KMS-11 (cell line): ENCODE results near the gene SPRY4.

ENCODE experiments used
- H2AFZ ChIP-seq: fragments of 200-600 bp; sonication (generic); 2 replicates; pipeline ENCODE4 v1.6.1; 2016; ENCODE audit warnings: antibody characterized with exemption, mixed run types, low read depth
- H3K27ac ChIP-seq: fragments of 200-600 bp; sonication (generic); 2 replicates; pipeline ENCODE4 v1.6.1; 2016; ENCODE audit warnings: mild to moderate bottlenecking, mixed run types
- H3K27me3 ChIP-seq: fragments of 200-600 bp; sonication (generic); 2 replicates; pipeline ENCODE4 v1.6.1; 2017; ENCODE audit warnings: mild to moderate bottlenecking, low read depth, mixed run types, moderate library complexity; ENCODE audit not compliant: insufficient read depth
- H3K36me3 ChIP-seq: fragments of 200-600 bp; sonication (generic); 2 replicates; pipeline ENCODE4 v1.6.1; 2017; ENCODE audit warnings: mild to moderate bottlenecking, mixed run types; ENCODE audit not compliant: insufficient read depth
- H3K4me1 ChIP-seq: fragments of 200-600 bp; sonication (generic); 2 replicates; pipeline ENCODE4 v1.6.1; 2016; ENCODE audit warnings: mild to moderate bottlenecking, low read depth, mixed run types; ENCODE audit not compliant: poor library complexity, severe bottlenecking
- H3K4me2 ChIP-seq: fragments of 200-600 bp; sonication (generic); 2 replicates; pipeline ENCODE4 v1.7.0; 2016; ENCODE audit warnings: mild to moderate bottlenecking, mixed run types
- H3K4me3 ChIP-seq: fragments of 200-600 bp; sonication (generic); IDR thresholded peaks from 2 replicates; pipeline ENCODE4 v1.6.1; 2017; ENCODE audit warnings: low read depth, low read length, mixed read lengths; ENCODE audit not compliant: insufficient read depth
- H3K79me2 ChIP-seq: fragments of 200-600 bp; sonication (generic); 2 replicates; pipeline ENCODE4 v1.6.1; 2016; ENCODE audit warnings: low read depth, mixed run types; ENCODE audit not compliant: insufficient read depth
- H3K9ac ChIP-seq: fragments of 200-600 bp; sonication (generic); 2 replicates; pipeline ENCODE4 v1.6.1; 2016; ENCODE audit warnings: mild to moderate bottlenecking, mixed run types
- H4K20me1 ChIP-seq: fragments of 200-600 bp; sonication (generic); 2 replicates; pipeline ENCODE4 v1.6.1; 2016; ENCODE audit warnings: mild to moderate bottlenecking, mixed run types; ENCODE audit not compliant: insufficient read depth
- CTCF ChIP-seq: fragments of 200-600 bp; sonication (generic); conservative IDR thresholded peaks from 2 replicates; pipeline ENCODE4 v1.6.1; 2017; ENCODE audit warnings: low read depth, mild to moderate bottlenecking, antibody characterized with exemption, low read length, moderate library complexity, mixed read lengths

The SPRY4 gene

GRCh38 chr5:142358121-142358520 is 33.3 kb upstream of the SPRY4 start:
- Histone ChIP-seq H3K4me3 (no peak overlapping the region), H3K9ac (no peak overlapping the region)

GRCh38 chr5:142357469-142358090 is 32.8 kb upstream of the SPRY4 start:
- no peak for TF ChIP-seq CTCF
- Histone ChIP-seq H2AFZ (peak overlapping the region; percentile 95), H3K4me1 (peaks cover 11% of the 10 kb centered on the region), H3K79me2 (no peaks in the 10 kb centered on the region), H3K27ac (peak overlapping the region; percentile 80), H3K4me3 (no peak overlapping the region), H3K4me2 (peak overlapping the region; percentile 82), H3K27me3 (no peaks in the 10 kb centered on the region), H4K20me1 (no peaks in the 10 kb centered on the region), H3K9ac (peak overlapping the region; percentile 96), H3K36me3 (no peaks in the 10 kb centered on the region)

More at GRCh38 chr5:142358121-142358520, 33.3 kb upstream of the SPRY4 start:
- H3K36me3 ChIP-seq: no peaks in the 10 kb centered on the region
- no peak overlapping the region for H3K4me2 ChIP-seq
- no peaks in the 10 kb centered on the region for H3K27me3 ChIP-seq
- H4K20me1 ChIP-seq: no peaks in the 10 kb centered on the region
- H3K4me1 ChIP-seq: peaks cover 11% of the 10 kb centered on the region
- H3K27ac ChIP-seq: no peak overlapping the region
- 0 out of 2 replicates have a peak overlapping the region, but pooled peaks have one; percentile 95 for H2AFZ ChIP-seq
- H3K79me2 ChIP-seq: no peaks in the 10 kb centered on the region
- no peak for TF ChIP-seq CTCF

GRCh38 chr5:142356716-142357468 is 32.1 kb upstream of the SPRY4 start:
- no peaks in the 10 kb centered on the region for H4K20me1 ChIP-seq
- no peak overlapping the region for H3K4me3 ChIP-seq
- H3K36me3 ChIP-seq: no peaks in the 10 kb centered on the region
- peak overlapping the region; percentile 80 for H3K27ac ChIP-seq
- TF ChIP-seq CTCF: no peak
- H3K4me1 ChIP-seq: peaks cover 11% of the 10 kb centered on the region
- no peaks in the 10 kb centered on the region for H3K79me2 ChIP-seq
- H3K4me2 ChIP-seq: peak overlapping the region; percentile 82
- H3K9ac ChIP-seq: peak overlapping the region; percentile 96
- peak overlapping the region; percentile 95 for H2AFZ ChIP-seq
- H3K27me3 ChIP-seq: no peaks in the 10 kb centered on the region

GRCh38 chr5:142356349-142356715 is 31.5 kb upstream of the SPRY4 start:
- Histone ChIP-seq H3K4me3 (no peak overlapping the region), H4K20me1 (no peaks in the 10 kb centered on the region), H3K4me1 (peaks cover 11% of the 10 kb centered on the region), H2AFZ (peak overlapping the region; percentile 95), H3K79me2 (no peaks in the 10 kb centered on the region), H3K27ac (peak overlapping the region; percentile 80), H3K36me3 (no peaks in the 10 kb centered on the region), H3K4me2 (peak overlapping the region; percentile 63), H3K9ac (peak overlapping the region; percentile 96), H3K27me3 (no peaks in the 10 kb centered on the region)
- no peak for TF ChIP-seq CTCF
